Ovary (tissue), 9 donors: Measurements from ENCODE around the gene ZNF839. TPM values are rescaled to one million over a fixed set of nuclear protein-coding genes. Genes with fewer than 3 reads are reported as not detected.

Experiments used
- DNase-seq, 5 donors: peaks; one replicate each; pipeline ENCODE4 v3.0.0-alpha.2; 2019 to 2020
- H3K27ac ChIP-seq, 2 donors: fragments of 200-600 bp; one replicate each; pipeline versions ENCODE4 v1.5.1 to v1.8.0; 2019 to 2022
- H3K27me3 ChIP-seq: fragments of 200-600 bp; one replicate; pipeline ENCODE4 v1.8.0; 2022
- H3K36me3 ChIP-seq: fragments of 200-600 bp; sonication (generic); one replicate; pipeline ENCODE4 v1.5.1; 2019
- H3K4me1 ChIP-seq: one replicate; pipeline ENCODE4 v1.8.1; 2013; ENCODE audit warnings: mild to moderate bottlenecking, moderate library complexity; ENCODE audit not compliant: insufficient read depth
- H3K4me3 ChIP-seq: fragments of 200-600 bp; sonication (generic); one replicate; pipeline ENCODE4 v1.5.1; 2017
- H3K9me3 ChIP-seq, 2 donors: fragments of 200-600 bp in 1 of 2; sonication (generic) in 1 of 2; one replicate each; pipeline versions ENCODE4 v1.5.1 to v1.8.1; 2013 to 2019; ENCODE audit warnings: mild to moderate bottlenecking in 1 of 2, moderate library complexity in 1 of 2
- EP300 ChIP-seq: sonication (generic); formaldehyde crosslinking; IDR thresholded peaks from one replicate; pipeline ENCODE4 v1.6.1; 2017; ENCODE audit warnings: antibody characterized with exemption
- POLR2A ChIP-seq: fragments of 450-650 bp; IDR thresholded peaks from one replicate; pipeline ENCODE4 v1.6.1; 2017; ENCODE audit warnings: antibody characterized with exemption, mild to moderate bottlenecking, moderate library complexity
- WGBS, 3 donors: extraction: QIAGEN DNeasy Blood & Tissue Kit in 1 of 3; methylation state at CpG; one replicate each; pipeline versions ENCODE4 v1.1.5 to v1.1.7; 2013 to 2017; 5-methylcytosine and 5-hydroxymethylcytosine counted together
- intact Hi-C, 4 donors: fragments of 100-400 bp; cut with DNase I; formaldehyde crosslinking; loops; one replicate each; pipeline versions ENCODE4 v1.11.0 to v1.15.1; 2022 to 2023
- polyA plus RNA-seq, 2 donors: library from polyadenylated mRNA; stranded (reverse); fragments of 200-250 nt in 1 of 2; fragments of 350-450 nt in 1 of 2; fragmentation: Illumina TruSeq in 1 of 2; extraction: RNeasy Lipid Tissue Mini Kit (QIAGEN cat#74804) in 1 of 2; gene quantifications; one replicate each; pipeline ENCODE4 v1.2.3, GENCODE V29; 2013 to 2014
- total RNA-seq, 7 donors: library from RNA; depleted of rRNA in 2 of 7; stranded (reverse); fragments of >200 nt in 2 of 7; fragmentation: NEBNext Ultra II Directional in 3 of 7; extraction: Animal tissue kit (Norgen Biotek cat#: 25700) in 3 of 7; gene quantifications; one replicate each; pipeline versions ENCODE4 v1.1.0 to v1.2.4, GENCODE V29; 2016 to 2023
- TF ChIP-seq, protein P1 (sequence below), 3 donors: fragments of 450-650 bp in 2 of 3; fragments of 200-600 bp in 1 of 3; IDR thresholded peaks; one replicate each; pipeline versions ENCODE4 v1.5.1 to v1.8.0; 2016 to 2022; ENCODE audit warnings: antibody characterized with exemption in 3 of 3, mild to moderate bottlenecking in 1 of 3
- donor health status: DM: no; HTN: no; CAD: no; lungs with moderate emphysema.
- donor health status: DM: no; HTN: no; CAD: no.
- donor health status: Bipolar disorder and iron deficiency.
- donor health status: DM: yes; HTN: yes; CAD: no.
- donor health status: DM: no; HTN: no; CAD: no.
- donor health status: DM: yes; HTN: yes; CAD: no.

The ZNF839 gene
- total and polyA plus RNA-seq, 9 donors, result 6.4 to 14.9 (median 12.2) TPM

DNA sequence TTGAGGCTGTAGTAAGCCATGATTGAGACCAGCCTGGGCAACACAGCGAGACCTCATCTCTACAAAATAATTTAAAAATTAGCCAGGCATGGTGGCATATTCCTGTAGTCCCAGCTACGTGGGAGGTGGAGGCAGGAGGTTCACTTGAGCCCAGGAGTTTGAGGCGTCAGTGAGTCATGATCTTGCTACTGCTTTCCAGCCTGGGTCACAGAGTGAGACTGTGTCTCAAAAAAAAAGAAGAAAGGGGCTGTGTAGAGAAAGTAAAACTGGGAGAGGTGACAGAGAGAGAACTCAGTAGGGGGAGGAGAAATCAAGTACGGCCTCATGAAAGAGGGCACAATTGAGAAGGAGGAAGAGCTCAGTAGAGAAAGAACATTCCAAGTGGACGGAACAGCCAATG, 55.6 kb downstream of the ZNF839 start:
- Histone ChIP-seq H3K4me3 (no peak overlapping the region), H3K27ac (no peak overlapping the region), H3K36me3 (no peaks in the 10 kb centered on the region), H3K9me3 (no peaks in the 10 kb centered on the region), H3K4me1 (no peaks in the 10 kb centered on the region), H3K27me3 (no peaks in the 10 kb centered on the region)
- TF ChIP-seq, protein P1, sequence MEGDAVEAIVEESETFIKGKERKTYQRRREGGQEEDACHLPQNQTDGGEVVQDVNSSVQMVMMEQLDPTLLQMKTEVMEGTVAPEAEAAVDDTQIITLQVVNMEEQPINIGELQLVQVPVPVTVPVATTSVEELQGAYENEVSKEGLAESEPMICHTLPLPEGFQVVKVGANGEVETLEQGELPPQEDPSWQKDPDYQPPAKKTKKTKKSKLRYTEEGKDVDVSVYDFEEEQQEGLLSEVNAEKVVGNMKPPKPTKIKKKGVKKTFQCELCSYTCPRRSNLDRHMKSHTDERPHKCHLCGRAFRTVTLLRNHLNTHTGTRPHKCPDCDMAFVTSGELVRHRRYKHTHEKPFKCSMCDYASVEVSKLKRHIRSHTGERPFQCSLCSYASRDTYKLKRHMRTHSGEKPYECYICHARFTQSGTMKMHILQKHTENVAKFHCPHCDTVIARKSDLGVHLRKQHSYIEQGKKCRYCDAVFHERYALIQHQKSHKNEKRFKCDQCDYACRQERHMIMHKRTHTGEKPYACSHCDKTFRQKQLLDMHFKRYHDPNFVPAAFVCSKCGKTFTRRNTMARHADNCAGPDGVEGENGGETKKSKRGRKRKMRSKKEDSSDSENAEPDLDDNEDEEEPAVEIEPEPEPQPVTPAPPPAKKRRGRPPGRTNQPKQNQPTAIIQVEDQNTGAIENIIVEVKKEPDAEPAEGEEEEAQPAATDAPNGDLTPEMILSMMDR (IDR thresholded peaks at IDR 0.05), result no peak
- TF ChIP-seq EP300, result no peak
- no peak for TF ChIP-seq POLR2A
- intact Hi-C loops, result no loop called here
- no peak for DNase-seq
- 92 to 97% (median 95%) methylated on average over 5 of the region's 5 CpGs for WGBS, 3 donors

DNA sequence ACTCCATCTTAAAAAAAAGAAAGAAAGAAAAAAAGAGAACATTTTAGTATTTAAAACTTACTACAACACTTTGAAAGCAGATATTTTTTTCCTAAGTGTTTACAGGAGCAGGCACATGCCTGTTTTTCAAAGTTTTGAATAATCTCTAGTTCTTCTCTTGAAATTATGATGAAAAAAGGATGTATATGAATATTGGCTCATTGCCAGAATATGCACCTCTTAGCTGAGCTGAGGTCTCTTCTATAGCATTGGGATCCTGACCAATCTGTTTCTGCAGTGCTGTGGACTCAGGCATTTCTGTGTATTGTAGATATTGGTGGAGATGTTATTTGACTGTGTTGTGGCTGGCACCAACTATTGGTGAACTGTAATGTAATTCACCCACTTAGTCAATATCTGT, 58.1 kb downstream of the ZNF839 start:
- Histone ChIP-seq H3K4me1 (no peaks in the 10 kb centered on the region), H3K27ac (no peak overlapping the region), H3K9me3 (no peaks in the 10 kb centered on the region), H3K36me3 (no peaks in the 10 kb centered on the region), H3K27me3 (no peaks in the 10 kb centered on the region), H3K4me3 (no peak overlapping the region)
- intact Hi-C loops, result no loop called here
- no peak for DNase-seq
- TF ChIP-seq, protein P1 (IDR thresholded peaks at IDR 0.05), result no peak
- TF ChIP-seq EP300, result no peak

- TF ChIP-seq, protein P1 (IDR thresholded peaks at IDR 0.05), result no peak
- TF ChIP-seq EP300 (no peak), POLR2A (no peak)
- no peak overlapping the region for H3K27ac ChIP-seq
- WGBS, 3 donors, result 94 to 97% (median 95%) methylated on average over 9 of the region's 9 CpGs
- no peaks in the 10 kb centered on the region for H3K36me3 ChIP-seq
- no peak for DNase-seq
- no peaks in the 10 kb centered on the region for H3K4me1 ChIP-seq
- no peak overlapping the region for H3K4me3 ChIP-seq
- H3K9me3 ChIP-seq, result no peaks in the 10 kb centered on the region
- no peaks in the 10 kb centered on the region for H3K27me3 ChIP-seq
- intact Hi-C loops, result no loop called here
These were observed 59.3 kb downstream of the ZNF839 start for GRCh38 chr14:102378830-102379229.

GRCh38 chr14:102387086-102387485, 67.5 kb downstream of the ZNF839 start:
- no peaks in the 10 kb centered on the region for H3K9me3 ChIP-seq
- DNase-seq, result no peak
- TF ChIP-seq EP300, result no peak
- no peak for TF ChIP-seq POLR2A
- TF ChIP-seq, protein P1 (IDR thresholded peaks at IDR 0.05), result no peak
- no peaks in the 10 kb centered on the region for H3K4me1 ChIP-seq
- intact Hi-C loops, result no loop called here
- H3K27ac ChIP-seq, result no peak overlapping the region
- no peaks in the 10 kb centered on the region for H3K27me3 ChIP-seq
- no peaks in the 10 kb centered on the region for H3K36me3 ChIP-seq
- no peak overlapping the region for H3K4me3 ChIP-seq

- intact Hi-C loops, result no loop called here
- DNase-seq, result no peak
- Histone ChIP-seq H3K27ac (no peak overlapping the region), H3K36me3 (no peaks in the 10 kb centered on the region), H3K27me3 (no peaks in the 10 kb centered on the region), H3K9me3 (no peaks in the 10 kb centered on the region), H3K4me1 (no peaks in the 10 kb centered on the region), H3K4me3 (no peak overlapping the region)
- 88 to 96% (median 91%) methylated on average over 2 of the region's 2 CpGs for WGBS, 3 donors
- no peak for TF ChIP-seq POLR2A
- TF ChIP-seq EP300, result no peak
- TF ChIP-seq, protein P1 (IDR thresholded peaks at IDR 0.05), result no peak
These were observed 69.7 kb downstream of the ZNF839 start for GRCh38 chr14:102389246-102389645.
